ENCODE results near the gene SLC24A3.

Gene SLC24A3

DNA sequence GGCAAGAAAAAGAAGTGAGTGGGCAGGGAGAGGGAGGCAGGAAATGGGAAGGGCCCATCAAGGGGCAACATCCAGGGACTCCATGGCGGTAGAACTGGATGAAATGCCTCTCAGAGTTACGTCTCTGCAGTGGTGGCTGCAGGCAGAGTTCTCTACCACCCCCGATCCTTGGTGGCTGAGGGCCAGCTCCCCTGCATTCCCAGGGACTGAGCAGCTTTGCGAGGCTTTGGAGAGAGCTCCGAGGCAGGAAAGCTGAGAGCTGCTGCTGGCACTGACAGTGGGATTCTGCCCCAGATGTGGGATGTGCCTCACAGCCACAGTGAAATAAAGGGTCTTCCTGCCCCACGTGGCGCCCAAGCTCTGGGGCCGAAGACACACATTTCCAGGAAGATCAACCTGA is 236.6 kb downstream of the SLC24A3 start:
- Histone ChIP-seq H3K9ac (ENCODE audit: low read depth, low read length, poor library complexity) (no peak overlapping the region), H3K18ac (ENCODE audit: low read length) (no peak overlapping the region), H2AK5ac (ENCODE audit: low read depth, low read length) (no peak overlapping the region), H3K23ac (ENCODE audit: low read depth, low read length, poor library complexity) (no peak overlapping the region), H2BK15ac (ENCODE audit: low read length) (no peak overlapping the region), H3K4me1 (ENCODE audit: control insufficient read depth in 2 of 2, insufficient read depth in 1 of 2, low read depth in 1 of 2, low read length in 2 of 2) (no peaks in the 10 kb centered on the region), H3K79me1 (ENCODE audit: low read depth, low read length) (no peaks in the 10 kb centered on the region), H3K4ac (ENCODE audit: low read length) (no peak overlapping the region), H4K8ac (ENCODE audit: low read depth, low read length) (no peak overlapping the region), H3K4me3 (ENCODE audit: low read length in 2 of 2) (no peak overlapping the region), H3K27me3 (ENCODE audit: control insufficient read depth in 3 of 3, insufficient read depth in 3 of 3, low read depth in 1 of 3, low read length in 3 of 3) (no peaks in the 10 kb centered on the region), H4K91ac (ENCODE audit: low read depth, low read length, poor library complexity) (no peak overlapping the region), H3K4me2 (ENCODE audit: insufficient read depth, low read length, poor library complexity, severe bottlenecking) (no peak overlapping the region), H2BK12ac (ENCODE audit: low read length) (no peak overlapping the region), H2BK5ac (ENCODE audit: low read length) (no peak overlapping the region), H3K9me3 (replicated peaks in 1 of 2; ENCODE audit: control insufficient read depth in 2 of 2, insufficient read depth in 1 of 2, low read depth in 1 of 2, low read length in 2 of 2) (no peaks in the 10 kb centered on the region), H3K36me3 (replicated peaks in 1 of 2; ENCODE audit: control insufficient read depth in 2 of 2, insufficient read depth in 2 of 2, low read length in 2 of 2) (no peaks in the 10 kb centered on the region), H3K27ac (replicated peaks; ENCODE audit: low read length) (no peak overlapping the region), H2BK120ac (ENCODE audit: low read depth, low read length) (no peak overlapping the region), H3K14ac (ENCODE audit: low read length) (no peak overlapping the region), H2AFZ (ENCODE audit: low read length) (no peak overlapping the region)
- WGBS, 2 donors (ENCODE audit: extremely low coverage in 2 of 2, insufficient read length in 2 of 2, insufficient replicate concordance in 1 of 2): no CpG with 5 or more reads among the region's 8 CpGs
- no peak for DNase-seq (ENCODE audit: low spot score)

DNA sequence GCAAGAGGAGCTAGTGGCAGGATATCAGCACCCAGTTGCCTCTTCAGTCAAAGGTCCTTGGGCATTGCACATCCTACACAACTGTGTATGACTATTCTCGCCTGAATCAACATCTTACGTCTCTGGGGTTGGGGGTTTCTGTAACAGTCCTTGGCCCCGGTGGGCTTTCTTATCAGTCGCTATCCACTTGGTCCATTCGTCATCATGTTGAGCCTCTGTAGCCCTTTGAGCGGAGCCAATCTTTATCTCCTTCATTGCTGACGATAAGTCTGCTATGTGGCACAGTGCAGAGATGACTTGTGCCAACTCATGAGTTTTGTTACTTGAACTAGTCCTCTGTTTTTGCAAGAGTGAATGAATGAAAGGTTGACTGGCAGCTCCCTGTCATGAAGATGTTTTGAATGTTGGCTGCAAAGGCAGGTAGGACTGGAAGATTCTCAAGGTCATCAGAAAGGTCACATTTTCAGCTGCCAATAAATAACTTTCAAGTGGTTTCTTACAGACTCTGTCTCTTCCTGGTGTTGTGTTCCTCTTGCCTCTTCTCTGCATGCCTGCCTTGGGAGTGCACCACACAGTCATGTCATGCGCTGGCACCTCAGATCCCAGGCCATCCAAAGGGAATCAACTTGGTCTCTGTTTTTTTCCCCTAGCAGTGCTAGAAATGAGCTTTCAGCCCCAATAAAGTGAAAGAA is 238.9 kb downstream of the SLC24A3 start:
- no peak overlapping the region for H3K23ac ChIP-seq (ENCODE audit: low read depth, low read length, poor library complexity)
- no peak overlapping the region for H3K18ac ChIP-seq (ENCODE audit: low read length)
- no peaks in the 10 kb centered on the region for H3K36me3 ChIP-seq (replicated peaks in 1 of 2; ENCODE audit: control insufficient read depth in 2 of 2, insufficient read depth in 2 of 2, low read length in 2 of 2)
- H2AK5ac ChIP-seq (ENCODE audit: low read depth, low read length): no peak overlapping the region
- no peak overlapping the region for H4K8ac ChIP-seq (ENCODE audit: low read depth, low read length)
- no peak overlapping the region for H2BK5ac ChIP-seq (ENCODE audit: low read length)
- H3K27ac ChIP-seq (replicated peaks; ENCODE audit: low read length): no peak overlapping the region
- WGBS, 2 donors (ENCODE audit: extremely low coverage in 2 of 2, insufficient read length in 2 of 2, insufficient replicate concordance in 1 of 2): no CpG with 5 or more reads among the region's 8 CpGs
- no peak overlapping the region for H2BK12ac ChIP-seq (ENCODE audit: low read length)
- no peak overlapping the region for H3K9ac ChIP-seq (ENCODE audit: low read depth, low read length, poor library complexity)
- H3K79me1 ChIP-seq (ENCODE audit: low read depth, low read length): no peaks in the 10 kb centered on the region
- H2BK15ac ChIP-seq (ENCODE audit: low read length): no peak overlapping the region
- no peak overlapping the region for H3K4me3 ChIP-seq (ENCODE audit: low read length in 2 of 2)
- H3K4me1 ChIP-seq (ENCODE audit: control insufficient read depth in 2 of 2, insufficient read depth in 1 of 2, low read depth in 1 of 2, low read length in 2 of 2): no peaks in the 10 kb centered on the region
- no peak for DNase-seq (ENCODE audit: low spot score)
- H2AFZ ChIP-seq (ENCODE audit: low read length): no peak overlapping the region
- no peak overlapping the region for H2BK120ac ChIP-seq (ENCODE audit: low read depth, low read length)
- H4K91ac ChIP-seq (ENCODE audit: low read depth, low read length, poor library complexity): no peak overlapping the region
- no peaks in the 10 kb centered on the region for H3K27me3 ChIP-seq (ENCODE audit: control insufficient read depth in 3 of 3, insufficient read depth in 3 of 3, low read depth in 1 of 3, low read length in 3 of 3)
- no peaks in the 10 kb centered on the region for H3K9me3 ChIP-seq (replicated peaks in 1 of 2; ENCODE audit: control insufficient read depth in 2 of 2, insufficient read depth in 1 of 2, low read depth in 1 of 2, low read length in 2 of 2)
- H3K14ac ChIP-seq (ENCODE audit: low read length): no peak overlapping the region
- H3K4ac ChIP-seq (ENCODE audit: low read length): no peak overlapping the region
- H3K4me2 ChIP-seq (ENCODE audit: insufficient read depth, low read length, poor library complexity, severe bottlenecking): no peak overlapping the region

GRCh38 chr20:19451923-19452295 is 239.5 kb downstream of the SLC24A3 start:
- H3K27ac ChIP-seq (replicated peaks; ENCODE audit: low read length): no peak overlapping the region
- no peaks in the 10 kb centered on the region for H3K79me1 ChIP-seq (ENCODE audit: low read depth, low read length)
- no peak overlapping the region for H3K9ac ChIP-seq (ENCODE audit: low read depth, low read length, poor library complexity)
- no peak overlapping the region for H3K18ac ChIP-seq (ENCODE audit: low read length)
- no CpG with 5 or more reads among the region's 9 CpGs for WGBS, 2 donors (ENCODE audit: extremely low coverage in 2 of 2, insufficient read length in 2 of 2, insufficient replicate concordance in 1 of 2)
- no peak overlapping the region for H2BK12ac ChIP-seq (ENCODE audit: low read length)
- H2BK15ac ChIP-seq (ENCODE audit: low read length): no peak overlapping the region
- no peaks in the 10 kb centered on the region for H3K27me3 ChIP-seq (ENCODE audit: control insufficient read depth in 3 of 3, insufficient read depth in 3 of 3, low read depth in 1 of 3, low read length in 3 of 3)
- H3K4me1 ChIP-seq (ENCODE audit: control insufficient read depth in 2 of 2, insufficient read depth in 1 of 2, low read depth in 1 of 2, low read length in 2 of 2): no peaks in the 10 kb centered on the region
- H3K23ac ChIP-seq (ENCODE audit: low read depth, low read length, poor library complexity): no peak overlapping the region
- H3K4me2 ChIP-seq (ENCODE audit: insufficient read depth, low read length, poor library complexity, severe bottlenecking): no peak overlapping the region
- no peak overlapping the region for H3K4ac ChIP-seq (ENCODE audit: low read length)
- H3K9me3 ChIP-seq (replicated peaks in 1 of 2; ENCODE audit: control insufficient read depth in 2 of 2, insufficient read depth in 1 of 2, low read depth in 1 of 2, low read length in 2 of 2): peaks cover 0 to 2% of the 10 kb centered on the region in 2 donors
- H3K14ac ChIP-seq (ENCODE audit: low read length): no peak overlapping the region
- no peak for DNase-seq (ENCODE audit: low spot score)
- H3K4me3 ChIP-seq (ENCODE audit: low read length in 2 of 2): no peak overlapping the region
- H2AK5ac ChIP-seq (ENCODE audit: low read depth, low read length): no peak overlapping the region
- H2BK5ac ChIP-seq (ENCODE audit: low read length): no peak overlapping the region
- no peak overlapping the region for H2AFZ ChIP-seq (ENCODE audit: low read length)
- no peak overlapping the region for H4K8ac ChIP-seq (ENCODE audit: low read depth, low read length)
- no peaks in the 10 kb centered on the region for H3K36me3 ChIP-seq (replicated peaks in 1 of 2; ENCODE audit: control insufficient read depth in 2 of 2, insufficient read depth in 2 of 2, low read length in 2 of 2)
- H4K91ac ChIP-seq (ENCODE audit: low read depth, low read length, poor library complexity): no peak overlapping the region
- no peak overlapping the region for H2BK120ac ChIP-seq (ENCODE audit: low read depth, low read length)

GRCh38 chr20:19453410-19453809 is 241.0 kb downstream of the SLC24A3 start:
- Histone ChIP-seq H3K79me1 (ENCODE audit: low read depth, low read length) (no peaks in the 10 kb centered on the region), H3K4me2 (ENCODE audit: insufficient read depth, low read length, poor library complexity, severe bottlenecking) (no peak overlapping the region), H3K36me3 (replicated peaks in 1 of 2; ENCODE audit: control insufficient read depth in 2 of 2, insufficient read depth in 2 of 2, low read length in 2 of 2) (no peaks in the 10 kb centered on the region), H3K18ac (ENCODE audit: low read length) (no peak overlapping the region), H2BK5ac (ENCODE audit: low read length) (no peak overlapping the region), H4K91ac (ENCODE audit: low read depth, low read length, poor library complexity) (no peak overlapping the region), H3K27ac (replicated peaks; ENCODE audit: low read length) (no peak overlapping the region), H3K4me1 (ENCODE audit: control insufficient read depth in 2 of 2, insufficient read depth in 1 of 2, low read depth in 1 of 2, low read length in 2 of 2) (no peaks in the 10 kb centered on the region), H3K9me3 (replicated peaks in 1 of 2; ENCODE audit: control insufficient read depth in 2 of 2, insufficient read depth in 1 of 2, low read depth in 1 of 2, low read length in 2 of 2) (peaks cover 0 to 2% of the 10 kb centered on the region in 2 donors), H2AFZ (ENCODE audit: low read length) (peak overlapping the region; percentile 17), H2BK120ac (ENCODE audit: low read depth, low read length) (no peak overlapping the region), H3K14ac (ENCODE audit: low read length) (no peak overlapping the region), H2BK15ac (ENCODE audit: low read length) (no peak overlapping the region), H3K9ac (ENCODE audit: low read depth, low read length, poor library complexity) (no peak overlapping the region), H3K4ac (ENCODE audit: low read length) (no peak overlapping the region), H3K27me3 (ENCODE audit: control insufficient read depth in 3 of 3, insufficient read depth in 3 of 3, low read depth in 1 of 3, low read length in 3 of 3) (no peaks in the 10 kb centered on the region), H3K23ac (ENCODE audit: low read depth, low read length, poor library complexity) (no peak overlapping the region), H4K8ac (ENCODE audit: low read depth, low read length) (no peak overlapping the region), H2AK5ac (ENCODE audit: low read depth, low read length) (no peak overlapping the region), H3K4me3 (ENCODE audit: low read length in 2 of 2) (no peak overlapping the region), H2BK12ac (ENCODE audit: low read length) (no peak overlapping the region)
- no CpG with 5 or more reads among the region's 3 CpGs for WGBS, 2 donors (ENCODE audit: extremely low coverage in 2 of 2, insufficient read length in 2 of 2, insufficient replicate concordance in 1 of 2)
- no peak for DNase-seq (ENCODE audit: low spot score)
